Measurements from ENCODE around the gene EPB41L4B. TPM values are rescaled to one million over a fixed set of nuclear protein-coding genes. Genes with fewer than 3 reads are reported as not detected.
A peak's percentile ranks its signal among the peaks of the same experiment; 100 is the strongest.

Gene EPB41L4B
- total RNA-seq, 6 experiments from 2014 or later = 0.33 to 0.37 (median 0.35) TPM; not detected in 2

GRCh38 chr9:109297899-109298298 is 23.0 kb downstream of the EPB41L4B start:
- no peaks in the 10 kb centered on the region for H3K9me3 Mint-ChIP-seq
- TF ChIP-seq, protein P1, sequence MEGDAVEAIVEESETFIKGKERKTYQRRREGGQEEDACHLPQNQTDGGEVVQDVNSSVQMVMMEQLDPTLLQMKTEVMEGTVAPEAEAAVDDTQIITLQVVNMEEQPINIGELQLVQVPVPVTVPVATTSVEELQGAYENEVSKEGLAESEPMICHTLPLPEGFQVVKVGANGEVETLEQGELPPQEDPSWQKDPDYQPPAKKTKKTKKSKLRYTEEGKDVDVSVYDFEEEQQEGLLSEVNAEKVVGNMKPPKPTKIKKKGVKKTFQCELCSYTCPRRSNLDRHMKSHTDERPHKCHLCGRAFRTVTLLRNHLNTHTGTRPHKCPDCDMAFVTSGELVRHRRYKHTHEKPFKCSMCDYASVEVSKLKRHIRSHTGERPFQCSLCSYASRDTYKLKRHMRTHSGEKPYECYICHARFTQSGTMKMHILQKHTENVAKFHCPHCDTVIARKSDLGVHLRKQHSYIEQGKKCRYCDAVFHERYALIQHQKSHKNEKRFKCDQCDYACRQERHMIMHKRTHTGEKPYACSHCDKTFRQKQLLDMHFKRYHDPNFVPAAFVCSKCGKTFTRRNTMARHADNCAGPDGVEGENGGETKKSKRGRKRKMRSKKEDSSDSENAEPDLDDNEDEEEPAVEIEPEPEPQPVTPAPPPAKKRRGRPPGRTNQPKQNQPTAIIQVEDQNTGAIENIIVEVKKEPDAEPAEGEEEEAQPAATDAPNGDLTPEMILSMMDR (IDR thresholded peaks at IDR 0.05) = no peak
- H3K4me1 Mint-ChIP-seq (ENCODE audit: low read depth) = no peaks in the 10 kb centered on the region
- H3K27me3 Mint-ChIP-seq (ENCODE audit: insufficient read depth) = peaks cover 47% of the 10 kb centered on the region
- no peak overlapping the region for H3K4me3 Mint-ChIP-seq
- DNase-seq = peak; percentile 66
- no peaks in the 10 kb centered on the region for H3K36me3 Mint-ChIP-seq (ENCODE audit: low read depth)
- no peak overlapping the region for H3K27ac Mint-ChIP-seq

DNA sequence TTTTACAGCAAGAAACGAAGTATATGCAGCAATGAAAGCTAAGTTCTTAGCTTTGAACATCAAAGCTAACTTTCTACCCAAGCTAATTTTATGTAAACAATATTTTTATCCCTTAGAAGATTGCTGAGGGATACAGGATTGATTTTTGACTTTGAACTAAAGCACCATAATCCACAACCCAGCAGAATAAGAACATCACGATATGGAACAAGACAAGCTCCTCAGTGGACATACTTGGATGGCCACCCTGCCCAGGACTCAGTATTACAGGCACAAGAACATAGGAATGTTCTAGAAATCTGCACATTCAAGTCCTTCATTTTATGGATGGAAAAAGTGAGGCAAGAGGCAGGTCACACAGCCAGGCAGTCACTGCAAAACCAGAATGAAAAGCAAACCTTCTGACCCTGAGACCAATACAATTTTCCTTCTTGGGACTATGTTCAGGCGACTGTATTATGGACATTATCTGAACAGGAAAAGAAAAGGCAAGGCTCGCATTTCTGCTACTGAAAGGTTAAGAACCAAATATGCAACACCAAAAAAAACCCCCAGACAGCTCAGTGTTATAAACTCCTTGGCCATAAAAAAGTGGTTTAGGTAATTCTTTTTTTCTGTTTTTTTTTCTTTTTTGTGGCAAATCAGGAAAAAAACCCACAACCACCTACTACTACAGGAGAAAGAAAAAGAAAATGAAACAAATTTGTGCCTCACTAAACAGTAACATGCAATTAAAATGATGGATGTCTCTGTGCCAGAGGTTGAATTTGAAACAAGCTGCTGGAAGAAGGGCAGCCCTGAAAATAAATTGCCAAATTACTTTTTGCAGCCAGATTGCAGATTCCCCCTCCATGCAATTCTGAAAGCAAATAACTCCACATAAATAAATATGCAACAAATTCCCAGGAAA is 25.4 kb downstream of the EPB41L4B start:
- peaks cover 32% of the 10 kb centered on the region for H3K27me3 Mint-ChIP-seq (ENCODE audit: insufficient read depth)

DNA sequence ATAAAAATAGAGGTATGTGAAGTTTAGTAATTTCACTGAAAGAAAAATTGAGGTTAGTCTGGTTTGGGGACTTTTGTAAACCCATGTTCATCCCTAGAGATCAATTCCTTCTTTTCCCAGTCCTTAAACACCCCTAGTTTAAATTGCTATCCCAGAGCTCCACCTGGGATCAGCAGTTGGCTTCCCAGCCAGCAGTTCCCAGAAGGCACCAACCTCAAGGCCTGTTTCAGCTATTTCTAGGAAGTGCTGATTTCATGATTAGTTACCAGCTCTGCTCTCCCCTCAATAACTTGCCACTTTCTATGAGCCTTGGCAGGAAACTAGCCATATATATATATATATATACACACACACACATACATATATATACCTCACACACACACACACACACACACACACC is 30.5 kb downstream of the EPB41L4B start:
- TF ChIP-seq, protein P1 (IDR thresholded peaks at IDR 0.05) = no peak
- H3K27me3 Mint-ChIP-seq (ENCODE audit: insufficient read depth) = peaks cover 17% of the 10 kb centered on the region
- peaks cover 16% of the 10 kb centered on the region for H3K4me1 Mint-ChIP-seq (ENCODE audit: low read depth)
- no peaks in the 10 kb centered on the region for H3K9me3 Mint-ChIP-seq
- H3K27ac Mint-ChIP-seq = no peak overlapping the region
- H3K36me3 Mint-ChIP-seq (ENCODE audit: low read depth) = no peaks in the 10 kb centered on the region
- DNase-seq = no peak
- no peak overlapping the region for H3K4me3 Mint-ChIP-seq

More for the DNA sequence above, 25.4 kb downstream of the EPB41L4B start:
- Mint-ChIP-seq H3K4me3 (no peak overlapping the region), H3K36me3 (ENCODE audit: low read depth) (no peaks in the 10 kb centered on the region), H3K9me3 (no peaks in the 10 kb centered on the region), H3K4me1 (ENCODE audit: low read depth) (no peaks in the 10 kb centered on the region), H3K27ac (no peak overlapping the region)
- no peak for DNase-seq
- TF ChIP-seq, protein P1 (IDR thresholded peaks at IDR 0.05) = no peak

DNA sequence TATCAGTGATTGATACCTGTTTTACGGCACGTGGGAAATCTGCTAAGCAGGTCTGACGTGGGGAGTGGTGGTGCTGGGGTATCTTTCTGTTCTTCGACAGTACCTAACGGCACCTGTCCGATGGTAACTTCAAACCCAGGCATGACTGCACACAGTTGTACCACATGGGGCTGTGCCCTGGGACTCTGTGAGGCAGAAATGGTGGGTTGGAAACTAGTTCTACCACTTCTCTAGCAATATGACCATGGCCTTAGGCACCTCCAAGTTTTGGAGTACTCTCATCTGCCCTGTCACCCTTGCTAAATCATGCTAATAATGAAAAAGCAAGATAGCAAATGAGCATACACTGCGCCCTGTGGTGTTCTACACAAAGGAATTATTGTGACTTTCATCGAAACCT is 30.9 kb downstream of the EPB41L4B start:
- H3K4me1 Mint-ChIP-seq (ENCODE audit: low read depth) = peaks cover 16% of the 10 kb centered on the region
- no peak for DNase-seq
- no peaks in the 10 kb centered on the region for H3K9me3 Mint-ChIP-seq
- peaks cover 15% of the 10 kb centered on the region for H3K27me3 Mint-ChIP-seq (ENCODE audit: insufficient read depth)
- H3K36me3 Mint-ChIP-seq (ENCODE audit: low read depth) = no peaks in the 10 kb centered on the region
- TF ChIP-seq, protein P1 (IDR thresholded peaks at IDR 0.05) = no peak
- H3K27ac Mint-ChIP-seq = no peak overlapping the region
- H3K4me3 Mint-ChIP-seq = no peak overlapping the region

DNA sequence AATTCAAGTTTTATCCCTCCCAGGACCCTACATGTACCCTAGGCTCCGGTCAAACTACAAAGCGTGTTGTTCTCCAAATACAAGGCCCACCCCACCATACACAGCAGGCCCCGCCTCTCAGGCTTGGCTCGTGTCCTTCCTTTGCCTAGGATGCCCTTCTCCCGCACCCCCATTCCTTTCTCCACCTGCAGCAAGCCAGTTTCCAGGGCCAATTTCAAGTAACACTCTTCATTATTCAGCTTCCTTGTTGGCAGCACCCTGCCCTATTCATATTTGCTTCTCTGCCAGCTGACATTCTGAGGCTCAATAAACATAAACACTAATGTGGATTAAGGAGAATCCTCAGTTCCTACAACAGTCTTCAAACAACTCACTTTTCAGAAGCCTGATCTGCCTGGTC is 31.7 kb downstream of the EPB41L4B start:
- Mint-ChIP-seq H3K9me3 (no peaks in the 10 kb centered on the region), H3K4me1 (ENCODE audit: low read depth) (peaks cover 16% of the 10 kb centered on the region), H3K27me3 (ENCODE audit: insufficient read depth) (peaks cover 15% of the 10 kb centered on the region), H3K36me3 (ENCODE audit: low read depth) (no peaks in the 10 kb centered on the region), H3K4me3 (no peak overlapping the region), H3K27ac (no peak overlapping the region)
- DNase-seq = no peak
- TF ChIP-seq, protein P1 (IDR thresholded peaks at IDR 0.05) = no peak

Measured in HFFc6 (cell line).